Small intestine (tissue), 16 donors: Measurements from ENCODE around the gene PRSS27. TPM values are rescaled to one million over a fixed set of nuclear protein-coding genes. Genes with fewer than 3 reads are reported as not detected.

Source experiments
- DNase-seq, 2 donors: peaks; one replicate each; pipeline versions ENCODE4 v3.0.0 to v3.0.0-alpha.2; 2013
- FAIRE-seq: peaks from 2 replicates; lab custom pipeline; 2012; peaks lifted over from hg19 to GRCh38; lab: Jason Lieb, UNC
- H3K27ac ChIP-seq, 3 donors: one replicate each; pipeline ENCODE4 v1.5.1; 2013; ENCODE audit warnings: low read length in 2 of 3, mild to moderate bottlenecking in 2 of 3, control low read depth in 1 of 3, inconsistent platforms in 1 of 3, low read depth in 1 of 3, moderate library complexity in 1 of 3
- H3K27me3 ChIP-seq, 3 donors: one replicate each; pipeline ENCODE4 v1.6.1; 2013; ENCODE audit warnings: low read length in 3 of 3, inconsistent platforms in 1 of 3; ENCODE audit not compliant: control insufficient read depth in 3 of 3, insufficient read depth in 3 of 3
- H3K36me3 ChIP-seq, 3 donors: one replicate each; pipeline ENCODE4 v1.6.1; 2013; ENCODE audit warnings: low read length in 3 of 3, inconsistent platforms in 1 of 3, low read depth in 1 of 3, mild to moderate bottlenecking in 1 of 3, moderate library complexity in 1 of 3; ENCODE audit not compliant: control insufficient read depth in 3 of 3, insufficient read depth in 2 of 3
- H3K4me1 ChIP-seq, 3 donors: one replicate each; pipeline ENCODE4 v1.6.1; 2013; ENCODE audit warnings: low read length in 2 of 3, inconsistent platforms in 1 of 3, low read depth in 1 of 3, mild to moderate bottlenecking in 1 of 3, moderate library complexity in 1 of 3; ENCODE audit not compliant: control insufficient read depth in 3 of 3, insufficient read depth in 2 of 3
- H3K4me3 ChIP-seq, 3 donors: one replicate each; pipeline ENCODE4 v1.5.1; 2013; ENCODE audit warnings: low read length in 3 of 3, control low read depth in 1 of 3, inconsistent platforms in 1 of 3, low read depth in 1 of 3, mild to moderate bottlenecking in 1 of 3, moderate library complexity in 1 of 3
- H3K9me3 ChIP-seq, 2 donors: one replicate each; pipeline ENCODE4 v1.6.1; 2013; ENCODE audit warnings: low read depth in 1 of 2, low read length in 1 of 2; ENCODE audit not compliant: control insufficient read depth in 2 of 2, insufficient read depth in 1 of 2
- WGBS, 3 donors: extraction: QIAGEN DNeasy Blood & Tissue Kit; methylation state at CpG; one replicate each; pipeline ENCODE4 v1.1.7; 2013; 5-methylcytosine and 5-hydroxymethylcytosine counted together
- long read RNA-seq, 10 donors: transcript quantifications; one replicate each; lab custom pipeline, GENCODE V29; 2026
- polyA plus RNA-seq, 4 donors: library from polyadenylated mRNA; stranded (reverse) in 3 of 4; unstranded in 1 of 4; fragments of 200-250 nt in 3 of 4; fragments of 120-200 nt in 1 of 4; gene quantifications; one replicate each; pipeline versions ENCODE4 v1.2.1 to v1.2.3, GENCODE V29; 2013
- donor health status: healthy with polysubstance abuse.
- donor health status: control.
- donor health status: control.
- donor health status: Bipolar disorder and iron deficiency.
- donor health status: healthy.

Gene PRSS27
- 1 to 10 TPM in 1 of 4 donors, under 1 TPM in 1, not detected in 2; 0.65 to 1.3 TPM for polyA plus RNA-seq
- long read RNA-seq, donor 1: 0 reads
- long read RNA-seq, donor 2: 0 reads
- long read RNA-seq, donor 3: 0 reads
- long read RNA-seq, donor 4: 0 reads
- long read RNA-seq, donor 5: 0 reads
- long read RNA-seq, donor 6: 0 reads
- long read RNA-seq, donor 7, partial matches to known transcripts: 0 of 1 reads
- long read RNA-seq, donor 7, other reads (novel, unspliced or antisense): 0 of 1 reads
- long read RNA-seq, donor 8: 0 reads
- long read RNA-seq, donor 9: 0 reads
- long read RNA-seq, donor 10, partial matches to known transcripts: 0 of 2 reads
- long read RNA-seq, donor 10, other reads (novel, unspliced or antisense): 0 of 2 reads

DNA sequence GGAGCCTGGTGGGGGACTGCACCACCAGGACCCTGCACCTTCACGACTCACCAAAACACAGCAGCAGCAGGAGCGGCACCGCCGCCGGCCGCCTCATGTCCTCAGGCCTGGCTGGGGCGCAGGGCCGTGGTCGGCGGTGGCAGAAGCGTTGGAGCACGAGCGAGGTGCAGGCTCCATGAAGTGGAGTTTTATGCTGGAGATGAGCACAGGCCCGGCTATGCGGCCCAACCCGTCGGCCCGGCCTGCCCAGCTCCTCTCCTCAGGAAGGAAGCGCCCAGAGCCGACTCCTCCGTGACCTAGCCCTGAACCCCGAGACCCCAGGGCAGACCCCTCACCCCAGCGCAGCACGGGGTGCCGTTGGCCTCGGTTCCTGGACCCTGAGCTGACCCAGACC is at the start of gene PRSS27:
Gene PRSS27, minus strand, starts transcription at position 161 of the 394 bp plus-strand sequence. Its CDS starts 64 bp downstream, at position 97.
- DNase-seq (no peak), FAIRE-seq (no peak)
- no peaks in the 10 kb centered on the region for H3K4me1 ChIP-seq
- H3K9me3 ChIP-seq: no peaks in the 10 kb centered on the region
- no peaks in the 10 kb centered on the region for H3K36me3 ChIP-seq
- WGBS, 3 donors: 78 to 84% (median 82%) methylated on average over 24 to 26 of the region's 26 CpGs
- peak within 1 kb of the TSS in 2 of 3 donors; percentile 42 to 81 for H3K27ac ChIP-seq
- peaks cover 0 to 10% (median 0%) of the 10 kb centered on the region in 3 donors for H3K27me3 ChIP-seq
- H3K4me3 ChIP-seq: peak within 1 kb of the TSS; percentile 45 to 62 (median 46)

GRCh38 chr16:2769675-2770056 is 49.6 kb upstream of the PRSS27 start:
- 34 to 61% (median 51%) methylated on average over 14 of the region's 14 CpGs for WGBS, 3 donors
- Histone ChIP-seq H3K36me3 (peaks cover 24 to 97% (median 35%) of the 10 kb centered on the region in 3 donors), H3K27me3 (no peaks in the 10 kb centered on the region), H3K9me3 (peaks cover 0 to 19% of the 10 kb centered on the region in 2 donors), H3K27ac (peak overlapping the region in 2 of 3 donors; percentile 14 to 64), H3K4me3 (no peak overlapping the region), H3K4me1 (no peaks in the 10 kb centered on the region)
- FAIRE-seq (no peak), DNase-seq (peak in 1 of 2 donors; percentile 94)

DNA sequence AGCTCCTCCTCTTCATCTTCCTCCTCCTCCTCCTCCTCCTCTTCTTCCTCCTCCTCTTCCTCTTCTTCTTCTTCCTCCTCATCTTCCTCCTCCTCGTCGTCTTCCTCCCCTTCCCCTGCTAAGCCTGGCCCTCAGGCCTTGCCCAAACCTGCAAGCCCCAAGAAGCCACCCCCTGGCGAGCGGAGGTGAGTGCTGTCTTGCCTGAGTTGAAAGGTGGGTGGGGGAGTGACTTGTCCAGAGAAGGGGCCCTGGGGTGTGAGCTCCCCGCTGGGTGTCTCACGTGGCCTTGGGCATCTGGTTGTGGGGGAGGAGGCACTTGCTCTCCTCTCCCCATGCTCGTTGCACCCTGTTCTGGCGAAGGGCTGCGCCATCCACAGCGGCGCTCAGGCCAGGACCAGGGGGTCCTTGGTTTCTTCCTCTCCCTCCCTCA is 49.1 kb upstream of the PRSS27 start:
- DNase-seq (no peak), FAIRE-seq (no peak)
- no peaks in the 10 kb centered on the region for H3K27me3 ChIP-seq
- peak overlapping the region in 2 of 3 donors; percentile 8 to 45 for H3K27ac ChIP-seq
- peaks cover 0 to 23% of the 10 kb centered on the region in 2 donors for H3K9me3 ChIP-seq
- 79 to 85% (median 80%) methylated on average over 10 to 11 of the region's 11 CpGs for WGBS, 3 donors
- H3K36me3 ChIP-seq: peaks cover 27 to 95% (median 37%) of the 10 kb centered on the region in 3 donors
- H3K4me3 ChIP-seq: no peak overlapping the region
- H3K4me1 ChIP-seq: no peaks in the 10 kb centered on the region

DNA sequence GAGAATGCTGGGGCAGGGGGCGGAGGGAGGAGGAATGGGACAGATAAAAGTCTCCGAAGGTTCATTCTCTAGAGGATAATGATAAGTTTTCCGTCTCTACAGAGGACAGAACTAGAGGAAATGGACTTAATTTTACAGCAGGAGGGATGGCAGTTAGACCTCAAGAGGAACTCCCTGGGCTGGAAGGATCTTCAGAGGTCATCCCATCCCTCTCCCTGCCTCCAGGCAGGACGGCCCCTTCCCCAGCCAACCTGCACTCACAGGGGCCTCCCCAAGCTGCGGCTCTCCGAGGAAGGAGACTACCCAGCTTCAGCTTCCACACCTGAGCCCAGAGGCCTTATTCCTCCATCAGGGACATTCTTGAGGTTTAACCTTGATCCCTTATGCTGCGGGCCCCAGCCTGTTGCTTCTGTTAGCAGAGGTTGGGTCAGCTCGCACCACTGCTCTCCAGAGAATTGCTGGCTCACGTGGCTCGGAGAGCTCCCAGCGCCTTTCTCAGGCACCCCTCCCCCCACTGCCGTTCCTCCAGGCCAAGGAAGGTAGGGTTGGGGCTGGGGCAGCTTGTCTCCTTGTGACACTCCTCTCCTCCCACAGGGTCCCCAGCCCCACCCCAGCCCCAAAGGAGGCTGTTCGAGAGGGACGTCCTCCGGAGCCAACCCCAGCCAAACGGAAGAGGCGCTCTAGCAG is 48.5 kb upstream of the PRSS27 start:
- WGBS, 3 donors: 82 to 87% (median 87%) methylated on average over 16 to 17 of the region's 17 CpGs
- Histone ChIP-seq H3K9me3 (peaks cover 0 to 29% of the 10 kb centered on the region in 2 donors), H3K4me1 (no peaks in the 10 kb centered on the region), H3K27me3 (no peaks in the 10 kb centered on the region), H3K27ac (no peak overlapping the region), H3K36me3 (peaks cover 30 to 95% (median 41%) of the 10 kb centered on the region in 3 donors), H3K4me3 (no peak overlapping the region)
- FAIRE-seq: no peak
- no peak for DNase-seq

DNA sequence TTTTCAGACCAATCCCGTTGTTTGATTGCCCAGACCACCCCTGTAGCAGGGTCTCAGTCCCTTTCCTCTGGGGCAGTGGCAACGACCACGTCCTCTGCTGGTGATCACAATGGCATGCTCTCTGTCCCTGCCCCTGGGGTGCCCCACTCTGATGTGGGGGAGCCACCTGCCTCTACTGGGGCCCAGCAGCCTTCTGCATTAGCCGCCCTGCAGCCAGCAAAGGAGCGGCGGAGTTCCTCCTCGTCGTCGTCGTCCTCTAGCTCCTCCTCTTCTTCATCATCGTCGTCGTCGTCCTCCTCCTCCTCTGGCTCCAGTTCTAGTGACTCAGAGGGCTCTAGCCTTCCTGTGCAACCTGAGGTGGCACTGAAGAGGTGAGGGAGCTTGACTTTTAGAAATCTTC is 47.9 kb upstream of the PRSS27 start:
- DNase-seq: no peak
- Histone ChIP-seq H3K27ac (no peak overlapping the region), H3K4me3 (no peak overlapping the region), H3K9me3 (peaks cover 0 to 33% of the 10 kb centered on the region in 2 donors), H3K27me3 (no peaks in the 10 kb centered on the region), H3K36me3 (peaks cover 36 to 95% (median 47%) of the 10 kb centered on the region in 3 donors), H3K4me1 (no peaks in the 10 kb centered on the region)
- WGBS, 3 donors: 63 to 76% (median 75%) methylated on average over 14 of the region's 14 CpGs
- no peak for FAIRE-seq

DNA sequence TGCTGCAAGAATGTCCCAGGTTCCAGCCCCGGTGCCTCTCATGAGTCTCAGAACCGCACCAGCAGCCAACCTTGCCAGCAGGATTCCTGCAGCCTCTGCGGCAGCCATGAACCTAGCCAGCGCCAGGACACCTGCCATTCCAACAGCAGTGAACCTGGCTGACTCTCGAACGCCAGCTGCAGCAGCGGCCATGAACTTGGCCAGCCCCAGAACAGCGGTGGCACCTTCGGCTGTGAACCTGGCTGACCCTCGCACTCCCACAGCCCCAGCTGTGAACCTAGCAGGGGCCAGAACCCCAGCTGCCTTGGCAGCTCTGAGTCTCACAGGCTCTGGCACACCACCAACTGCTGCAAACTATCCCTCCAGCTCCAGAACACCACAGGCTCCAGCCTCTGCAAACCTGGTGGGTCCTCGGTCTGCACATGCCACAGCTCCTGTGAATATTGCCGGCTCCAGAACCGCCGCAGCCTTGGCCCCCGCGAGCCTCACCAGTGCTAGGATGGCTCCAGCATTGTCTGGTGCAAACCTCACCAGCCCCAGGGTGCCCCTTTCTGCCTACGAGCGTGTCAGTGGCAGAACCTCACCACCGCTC is 47.2 kb upstream of the PRSS27 start:
- H3K27me3 ChIP-seq: no peaks in the 10 kb centered on the region
- no peak overlapping the region for H3K4me3 ChIP-seq
- no peaks in the 10 kb centered on the region for H3K4me1 ChIP-seq
- no peak for FAIRE-seq
- H3K27ac ChIP-seq: no peak overlapping the region
- WGBS, 3 donors: 88 to 93% (median 92%) methylated on average over 19 of the region's 19 CpGs
- no peak for DNase-seq
- H3K9me3 ChIP-seq: peaks cover 0 to 39% of the 10 kb centered on the region in 2 donors
- peaks cover 41 to 97% (median 51%) of the 10 kb centered on the region in 3 donors for H3K36me3 ChIP-seq

- H3K4me3 ChIP-seq: no peak overlapping the region
- H3K27ac ChIP-seq: no peak overlapping the region
- H3K4me1 ChIP-seq: no peaks in the 10 kb centered on the region
- peaks cover 48 to 97% (median 57%) of the 10 kb centered on the region in 3 donors for H3K36me3 ChIP-seq
- FAIRE-seq: no peak
- WGBS, 3 donors: 97 to 98% (median 97%) methylated on average over 44 of the region's 44 CpGs
- H3K27me3 ChIP-seq: no peaks in the 10 kb centered on the region
- DNase-seq: no peak
- peaks cover 0 to 45% of the 10 kb centered on the region in 2 donors for H3K9me3 ChIP-seq
Measured at GRCh38 chr16:2766430-2767139, 46.6 kb upstream of the PRSS27 start.
